ENCODE data around the gene KRTAP4-12.
"Not testable (repeated sequence)": the region's sequence is repeated elsewhere in the genome, so short reads cannot be mapped to it uniquely, and the experiment has no call there.

KRTAP4-12 gene

GRCh38 chr17:41096055-41096454 lies 27.9 kb downstream of the KRTAP4-12 start:
- DNase-seq (ENCODE audit: low read depth in 2 of 2) = no peak

GRCh38 chr17:41088760-41089352 lies 35.1 kb downstream of the KRTAP4-12 start:
- DNase-seq (ENCODE audit: low read depth in 2 of 2) = not testable (repeated sequence)

GRCh38 chr17:41084100-41084856 lies 39.7 kb downstream of the KRTAP4-12 start, which contains the start of gene KRTAP4-7:
KRTAP4-7 (plus strand) TSS chr17:41084150; CDS start chr17:41084207, 57 bp downstream.
- DNase-seq (ENCODE audit: low read depth in 2 of 2) = not testable (repeated sequence)

GRCh38 chr17:41083427-41083826 lies 40.6 kb downstream of the KRTAP4-12 start:
- DNase-seq (ENCODE audit: low read depth in 2 of 2) = not testable (repeated sequence)

- DNase-seq (ENCODE audit: low read depth in 2 of 2) = no peak
These were observed 41.4 kb downstream of the KRTAP4-12 start for GRCh38 chr17:41082626-41083025.

- DNase-seq (ENCODE audit: low read depth in 2 of 2) = no peak
These were observed 47.2 kb downstream of the KRTAP4-12 start for GRCh38 chr17:41076788-41077187.

- DNase-seq (ENCODE audit: low read depth in 2 of 2) = no peak
These were observed 50.3 kb downstream of the KRTAP4-12 start for GRCh38 chr17:41073676-41074075.
